Measurements from ENCODE around the gene CYP46A1.

The CYP46A1 gene

GRCh38 chr14:99716091-99716849 is 32.2 kb downstream of the CYP46A1 start:
- Histone ChIP-seq H3K36me3 (ENCODE audit: control insufficient read depth, insufficient read depth, low read length) (no peaks in the 10 kb centered on the region), H3K27me3 (replicated peaks; ENCODE audit: control insufficient read depth, insufficient read depth, low read length) (no peaks in the 10 kb centered on the region; the same call in 1 of the 2 replicates), H3K4me3 (replicated peaks; ENCODE audit: low read depth, low read length) (no peak overlapping the region)
- no peak for TF ChIP-seq CTCF (IDR thresholded peaks at IDR 0.05; ENCODE audit: insufficient read depth, low read length, poor library complexity, severe bottlenecking)
- no peak for DNase-seq (ENCODE audit: extremely low read depth, insufficient read length)

GRCh38 chr14:99716850-99717681 is 33.0 kb downstream of the CYP46A1 start:
- H3K4me3 ChIP-seq (replicated peaks; ENCODE audit: low read depth, low read length): no peak overlapping the region
- no peak for TF ChIP-seq CTCF (IDR thresholded peaks at IDR 0.05; ENCODE audit: insufficient read depth, low read length, poor library complexity, severe bottlenecking)
- DNase-seq (ENCODE audit: extremely low read depth, insufficient read length): no peak
- H3K27me3 ChIP-seq (replicated peaks; ENCODE audit: control insufficient read depth, insufficient read depth, low read length): no peaks in the 10 kb centered on the region; the same call in 1 of the 2 replicates
- H3K36me3 ChIP-seq (ENCODE audit: control insufficient read depth, insufficient read depth, low read length): no peaks in the 10 kb centered on the region

GRCh38 chr14:99717682-99718013 is 33.5 kb downstream of the CYP46A1 start:
- Histone ChIP-seq H3K27me3 (replicated peaks; ENCODE audit: control insufficient read depth, insufficient read depth, low read length) (no peaks in the 10 kb centered on the region; the same call in 1 of the 2 replicates), H3K36me3 (ENCODE audit: control insufficient read depth, insufficient read depth, low read length) (no peaks in the 10 kb centered on the region), H3K4me3 (replicated peaks; ENCODE audit: low read depth, low read length) (no peak overlapping the region)
- DNase-seq (ENCODE audit: extremely low read depth, insufficient read length): no peak
- no peak for TF ChIP-seq CTCF (IDR thresholded peaks at IDR 0.05; ENCODE audit: insufficient read depth, low read length, poor library complexity, severe bottlenecking)

- no peak overlapping the region for H3K4me3 ChIP-seq (replicated peaks; ENCODE audit: low read depth, low read length)
- no peaks in the 10 kb centered on the region for H3K36me3 ChIP-seq (ENCODE audit: control insufficient read depth, insufficient read depth, low read length)
- TF ChIP-seq CTCF (IDR thresholded peaks at IDR 0.05; ENCODE audit: insufficient read depth, low read length, poor library complexity, severe bottlenecking): no peak
- DNase-seq (ENCODE audit: extremely low read depth, insufficient read length): peak; percentile 32
- H3K27me3 ChIP-seq (replicated peaks; ENCODE audit: control insufficient read depth, insufficient read depth, low read length): no peaks in the 10 kb centered on the region; the same call in 1 of the 2 replicates
Measured at GRCh38 chr14:99718031-99718810, 34.1 kb downstream of the CYP46A1 start.

- Histone ChIP-seq H3K4me3 (replicated peaks; ENCODE audit: low read depth, low read length) (no peak overlapping the region), H3K27me3 (replicated peaks; ENCODE audit: control insufficient read depth, insufficient read depth, low read length) (no peaks in the 10 kb centered on the region; the same call in 1 of the 2 replicates), H3K36me3 (ENCODE audit: control insufficient read depth, insufficient read depth, low read length) (no peaks in the 10 kb centered on the region)
- no peak for DNase-seq (ENCODE audit: extremely low read depth, insufficient read length)
- no peak for TF ChIP-seq CTCF (IDR thresholded peaks at IDR 0.05; ENCODE audit: insufficient read depth, low read length, poor library complexity, severe bottlenecking)
Measured at GRCh38 chr14:99718811-99719192, 34.7 kb downstream of the CYP46A1 start.

All from GM06990 (cell line).